SK-N-SH (cell line): ENCODE data around the gene FOXO3B. TPM values are rescaled to one million over a fixed set of nuclear protein-coding genes. Genes with fewer than 3 reads are reported as not detected.
"Not testable (repeated sequence)": the region's sequence is repeated elsewhere in the genome, so short reads cannot be mapped to it uniquely, and the experiment has no call there.

ENCODE experiments used
- CTCF ChIA-PET: fragments of 300-600, 350-600 bp; formaldehyde crosslinking; extraction: SDS; loops from one replicate; lab custom pipeline; 2021; lab: Yijun Ruan, JAX
- POLR2A ChIA-PET: fragments of 350-600 bp; sonication (Branson Sonifier 250); formaldehyde crosslinking; extraction: SDS; loops from one replicate; lab custom pipeline; 2020; ENCODE audit warnings: antibody characterized with exemption, inconsistent platforms; lab: Yijun Ruan, JAX
- DNase-seq: peaks from one replicate; pipeline ENCODE4 v3.0.0; 2012
- H2AFZ ChIP-seq: fragments of 200-600 bp; sonication (generic); 2 replicates; pipeline ENCODE4 v1.8.1; 2016; ENCODE audit warnings: antibody characterized with exemption, mild to moderate bottlenecking, low read depth
- H3F3A ChIP-seq: fragments of 200-600 bp; sonication (generic); replicated peaks from 2 replicates; pipeline ENCODE3; 2016; ENCODE audit warnings: antibody characterized with exemption, mild to moderate bottlenecking; ENCODE audit not compliant: insufficient read depth
- H3K27ac ChIP-seq, 2 experiments: fragments of 200-500 bp in 1 of 2; fragments of 200-600 bp in 1 of 2; sonication (Bioruptor generic) in 1 of 2; sonication (generic), shearing (Covaris generic) in 1 of 2; 2 replicates each; pipeline versions ENCODE4 v1.5.1 to v1.6.1; 2014 to 2016; ENCODE audit warnings: low read depth in 2 of 2, inconsistent platforms in 1 of 2, low read length in 1 of 2, mild to moderate bottlenecking in 1 of 2, mixed read lengths in 1 of 2
- H3K27me3 ChIP-seq: fragments of 200-600 bp; sonication (generic), shearing (Covaris generic); 2 replicates; pipeline ENCODE4 v1.6.1; 2016; ENCODE audit warnings: mixed run types; ENCODE audit not compliant: insufficient read depth
- H3K36me3 ChIP-seq, 2 experiments: fragments of 200-500 bp in 1 of 2; fragments of 200-600 bp in 1 of 2; sonication (Bioruptor generic) in 1 of 2; sonication (generic) in 1 of 2; replicated peaks in 1 of 2; 2 replicates each; pipeline versions ENCODE3 to v1.5.1; 2014 to 2016; ENCODE audit warnings: low read length in 1 of 2, mild to moderate bottlenecking in 1 of 2; ENCODE audit not compliant: insufficient read depth in 2 of 2, control insufficient read depth in 1 of 2
- H3K4me1 ChIP-seq, 2 experiments: fragments of 200-500 bp in 1 of 2; fragments of 200-600 bp in 1 of 2; sonication (Bioruptor generic) in 1 of 2; sonication (generic), shearing (Covaris generic) in 1 of 2; 2 replicates each; pipeline versions ENCODE4 v1.5.1 to v1.6.1; 2014 to 2016; ENCODE audit warnings: low read depth in 1 of 2, low read length in 1 of 2, mixed run types in 1 of 2; ENCODE audit not compliant: insufficient read depth in 2 of 2, control insufficient read depth in 1 of 2
- H3K4me2 ChIP-seq: fragments of 200-600 bp; sonication (generic), shearing (Covaris generic); 2 replicates; pipeline ENCODE4 v1.6.1; 2017; ENCODE audit warnings: mixed run types
- H3K4me3 ChIP-seq, 2 experiments: fragments of 200-500 bp in 1 of 2; fragments of 200-600 bp in 1 of 2; sonication (Bioruptor generic) in 1 of 2; sonication (generic), shearing (Covaris generic) in 1 of 2; 2 replicates each; pipeline versions ENCODE4 v1.5.1 to v1.8.1; 2014 to 2016; ENCODE audit warnings: low read depth in 2 of 2, inconsistent platforms in 1 of 2, low read length in 1 of 2, mild to moderate bottlenecking in 1 of 2, mixed read lengths in 1 of 2, moderate library complexity in 1 of 2
- H3K79me2 ChIP-seq: fragments of 200-600 bp; sonication (generic); 2 replicates; pipeline ENCODE4 v1.8.1; 2017; ENCODE audit warnings: mild to moderate bottlenecking; ENCODE audit not compliant: insufficient read depth
- H3K9ac ChIP-seq: fragments of 200-600 bp; sonication (generic); 2 replicates; pipeline ENCODE4 v1.6.1; 2017; ENCODE audit warnings: mixed run types
- H3K9me2 ChIP-seq: fragments of 200-600 bp; sonication (generic); 2 replicates; pipeline ENCODE4 v1.6.1; 2017; ENCODE audit warnings: mixed run types
- H3K9me3 ChIP-seq: fragments of 200-600 bp; sonication (generic); 2 replicates; pipeline ENCODE4 v1.6.1; 2017; ENCODE audit warnings: mixed run types, mild to moderate bottlenecking, moderate library complexity
- H4K20me1 ChIP-seq: fragments of 200-600 bp; sonication (generic); 2 replicates; pipeline ENCODE4 v1.6.1; 2017; ENCODE audit warnings: mild to moderate bottlenecking, mixed run types; ENCODE audit not compliant: insufficient read depth
- WGBS: methylation state at CpG from one replicate; pipeline ENCODE4 v1.1.6; 2017; ENCODE audit warnings: low lambda C conversion rate; 5-methylcytosine and 5-hydroxymethylcytosine counted together
- polyA plus RNA-seq, 3 experiments: library from polyadenylated mRNA; depleted of rRNA; stranded (reverse); fragments of >200 nt; gene quantifications; 2 replicates each; pipeline ENCODE4 v1.2.3, GENCODE V29; 2012

The FOXO3B gene
- polyA plus RNA-seq, 1 of the 3 experiments (the other 2 are of a cell fraction): 3.0 TPM

DNA sequence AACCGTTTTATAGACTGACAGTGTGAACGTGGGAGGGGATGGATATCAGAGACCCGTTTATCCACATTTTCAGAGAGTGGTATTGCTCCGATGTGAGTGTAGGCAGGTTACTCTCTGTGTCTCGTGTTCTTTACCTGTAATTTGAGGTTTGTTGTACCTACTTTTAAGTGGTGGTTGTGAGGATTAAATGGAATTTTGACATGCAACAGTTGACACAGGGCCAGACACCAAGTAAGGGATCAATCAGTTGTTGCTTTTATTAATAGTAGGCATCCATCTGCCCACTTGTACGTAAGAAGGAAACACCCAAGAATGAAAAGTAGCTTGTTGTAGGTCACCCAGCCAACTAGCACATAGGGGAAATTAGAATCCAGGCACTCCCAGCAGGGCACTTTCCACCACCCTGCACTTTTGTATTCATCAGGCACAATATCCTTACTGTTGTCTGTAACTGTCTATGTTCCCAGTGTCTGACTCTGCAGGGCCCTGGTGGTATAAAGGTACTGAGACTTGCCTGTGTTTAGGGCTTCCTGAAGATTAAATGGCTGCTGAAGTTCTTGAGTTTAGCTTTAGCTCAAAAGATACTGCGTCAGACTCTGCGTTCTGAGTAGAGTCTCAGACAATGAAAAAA is 16.5 kb upstream of the FOXO3B start:
- H3F3A ChIP-seq, H3K4me1 ChIP-seq, H4K20me1 ChIP-seq, H3K9me2 ChIP-seq, H3K79me2 ChIP-seq, POLR2A ChIA-PET, H3K27me3 ChIP-seq, H3K36me3 ChIP-seq, H3K9me3 ChIP-seq: not testable (repeated sequence)
- peak overlapping the region; percentile 95; the same call in 1 of the 2 replicates for H2AFZ ChIP-seq
- peak overlapping the region; percentile 61; the same call in 1 of the 2 replicates for H3K9ac ChIP-seq
- peak overlapping the region; percentile 88 for H3K4me2 ChIP-seq
- H3K27ac ChIP-seq: peak overlapping the region in 1 of 2 experiments; percentile 50; a peak in 1 of 4 replicates
- peak overlapping the region; percentile 47 to 66 for H3K4me3 ChIP-seq
- DNase-seq: peak; percentile 16
- 50% methylated on average over 8 of the region's 8 CpGs for WGBS
- CTCF ChIA-PET: interaction anchor here (0.6 kb wide), 1 partner anchor 73 kb away, joined by 3 read pairs; no protein-coding TSS in a partner anchor

DNA sequence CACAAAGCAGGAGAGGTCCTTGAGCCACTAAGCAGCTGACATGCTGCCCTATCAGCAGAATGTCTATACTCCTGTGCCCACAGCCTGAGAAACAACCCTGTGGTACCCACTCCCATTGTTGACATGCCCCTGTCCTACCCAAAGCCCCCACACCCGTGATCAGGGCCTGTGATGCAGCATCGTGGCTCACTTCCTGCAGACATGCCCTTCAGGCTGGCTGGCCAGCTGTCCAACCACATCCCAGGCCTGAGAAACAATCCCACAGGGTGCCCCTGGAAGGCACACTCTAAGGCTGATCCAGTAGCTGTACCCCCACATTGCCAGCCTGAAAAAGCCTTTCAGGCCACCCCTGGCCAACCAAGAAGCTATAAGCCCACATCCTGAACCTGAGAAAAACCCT is 13.0 kb upstream of the FOXO3B start:
- H4K20me1 ChIP-seq, H3K36me3 ChIP-seq, H3K4me1 ChIP-seq, H3K79me2 ChIP-seq, H3K27me3 ChIP-seq, H3K27ac ChIP-seq, H3K9me3 ChIP-seq, POLR2A ChIA-PET, H3K4me2 ChIP-seq, H3K4me3 ChIP-seq, CTCF ChIA-PET, H3K9me2 ChIP-seq, H3F3A ChIP-seq, H2AFZ ChIP-seq, DNase-seq, H3K9ac ChIP-seq: not testable (repeated sequence)
- WGBS: 53% methylated on average over 2 of the region's 2 CpGs

DNA sequence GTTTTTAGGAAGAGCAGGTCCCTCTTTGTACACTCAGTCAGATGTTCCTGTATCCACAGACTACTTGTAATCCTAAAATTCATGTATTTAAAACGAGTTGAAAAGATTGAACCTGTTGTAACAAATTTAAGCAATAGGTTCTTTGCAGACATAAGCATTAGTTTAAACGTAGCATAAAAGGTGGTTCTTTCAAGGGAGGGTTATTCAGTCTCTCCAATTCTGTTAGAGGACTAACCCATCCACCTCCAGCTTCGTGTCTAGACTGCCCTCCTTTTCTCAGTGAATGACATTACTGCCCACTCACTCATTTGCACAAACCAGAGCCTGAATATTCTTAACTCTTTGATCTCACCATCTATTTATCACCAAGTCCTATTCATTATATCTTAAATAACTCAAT is 554 bp upstream of the FOXO3B start:
- Histone ChIP-seq H3K4me2 (peak overlapping the region; percentile 69), H3K4me3 (peak overlapping the region; percentile 53 to 63; a peak in 3 of 4 replicates), H3K9ac (peak overlapping the region; percentile 68), H3K27ac (peak overlapping the region in 1 of 2 experiments; percentile 62; a peak in 2 of 4 replicates), H2AFZ (peak overlapping the region; percentile 93; the same call in 1 of the 2 replicates)
- H3K9me2 ChIP-seq, H3K9me3 ChIP-seq, POLR2A ChIA-PET, H4K20me1 ChIP-seq, DNase-seq, H3K79me2 ChIP-seq, H3K36me3 ChIP-seq, CTCF ChIA-PET, H3F3A ChIP-seq, H3K4me1 ChIP-seq, H3K27me3 ChIP-seq: not testable (repeated sequence)
- 21% methylated on average over 3 of the region's 3 CpGs for WGBS

DNA sequence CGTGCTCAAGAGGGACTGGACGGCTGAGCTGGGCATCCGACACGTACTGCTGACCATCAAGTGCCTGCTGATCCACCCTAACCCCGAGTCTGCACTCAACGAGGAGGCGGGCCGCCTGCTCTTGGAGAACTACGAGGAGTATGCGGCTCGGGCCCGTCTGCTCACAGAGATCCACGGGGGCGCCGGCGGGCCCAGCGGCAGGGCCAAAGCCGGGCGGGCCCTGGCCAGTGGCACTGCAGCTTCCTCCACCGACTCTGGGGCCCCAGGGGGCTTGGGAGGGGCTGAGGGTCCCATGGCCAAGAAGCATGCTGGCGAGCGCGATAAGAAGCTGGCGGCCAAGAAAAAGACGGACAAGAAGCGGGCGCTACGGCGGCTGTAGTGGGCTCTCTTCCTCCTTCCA is 4.7 kb downstream of the FOXO3B start:
- H3K4me2 ChIP-seq, H3F3A ChIP-seq, H3K4me1 ChIP-seq, H3K27me3 ChIP-seq, H4K20me1 ChIP-seq, H3K27ac ChIP-seq, CTCF ChIA-PET, H2AFZ ChIP-seq, H3K4me3 ChIP-seq, H3K9ac ChIP-seq, DNase-seq, POLR2A ChIA-PET, H3K9me3 ChIP-seq, H3K9me2 ChIP-seq, H3K79me2 ChIP-seq: not testable (repeated sequence)
- H3K36me3 ChIP-seq: peaks cover 12 to 20% of the 10 kb centered on the region in 2 experiments
- 98% methylated on average over 12 of the region's 29 CpGs for WGBS

DNA sequence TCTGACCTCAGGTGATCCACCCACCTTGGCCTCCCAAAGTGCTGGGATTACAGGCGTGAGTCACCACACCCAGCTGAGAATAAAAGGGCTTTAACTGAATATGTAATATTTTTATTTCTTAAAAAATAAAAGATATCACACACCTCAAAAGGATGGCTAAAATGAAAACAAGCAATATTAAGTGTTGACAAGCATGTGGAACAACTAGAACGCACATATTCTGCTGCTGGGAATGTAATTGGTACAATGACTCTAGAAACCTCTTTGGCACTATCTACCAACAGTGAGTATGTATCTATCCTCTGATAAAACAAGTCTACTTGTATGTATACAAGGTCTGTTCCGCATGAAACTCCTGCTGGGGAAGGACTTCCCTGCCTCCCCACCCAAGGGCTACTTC is 5.2 kb downstream of the FOXO3B start:
- POLR2A ChIA-PET, H3K9me3 ChIP-seq, CTCF ChIA-PET, H3K27ac ChIP-seq, H3K9ac ChIP-seq, H4K20me1 ChIP-seq, H3K4me3 ChIP-seq, H3K79me2 ChIP-seq, DNase-seq, H3K27me3 ChIP-seq, H3K4me1 ChIP-seq, H3F3A ChIP-seq, H2AFZ ChIP-seq, H3K9me2 ChIP-seq, H3K4me2 ChIP-seq: not testable (repeated sequence)
- peaks cover 14 to 20% of the 10 kb centered on the region in 2 experiments for H3K36me3 ChIP-seq
- 98% methylated on average over 3 of the region's 3 CpGs for WGBS

DNA sequence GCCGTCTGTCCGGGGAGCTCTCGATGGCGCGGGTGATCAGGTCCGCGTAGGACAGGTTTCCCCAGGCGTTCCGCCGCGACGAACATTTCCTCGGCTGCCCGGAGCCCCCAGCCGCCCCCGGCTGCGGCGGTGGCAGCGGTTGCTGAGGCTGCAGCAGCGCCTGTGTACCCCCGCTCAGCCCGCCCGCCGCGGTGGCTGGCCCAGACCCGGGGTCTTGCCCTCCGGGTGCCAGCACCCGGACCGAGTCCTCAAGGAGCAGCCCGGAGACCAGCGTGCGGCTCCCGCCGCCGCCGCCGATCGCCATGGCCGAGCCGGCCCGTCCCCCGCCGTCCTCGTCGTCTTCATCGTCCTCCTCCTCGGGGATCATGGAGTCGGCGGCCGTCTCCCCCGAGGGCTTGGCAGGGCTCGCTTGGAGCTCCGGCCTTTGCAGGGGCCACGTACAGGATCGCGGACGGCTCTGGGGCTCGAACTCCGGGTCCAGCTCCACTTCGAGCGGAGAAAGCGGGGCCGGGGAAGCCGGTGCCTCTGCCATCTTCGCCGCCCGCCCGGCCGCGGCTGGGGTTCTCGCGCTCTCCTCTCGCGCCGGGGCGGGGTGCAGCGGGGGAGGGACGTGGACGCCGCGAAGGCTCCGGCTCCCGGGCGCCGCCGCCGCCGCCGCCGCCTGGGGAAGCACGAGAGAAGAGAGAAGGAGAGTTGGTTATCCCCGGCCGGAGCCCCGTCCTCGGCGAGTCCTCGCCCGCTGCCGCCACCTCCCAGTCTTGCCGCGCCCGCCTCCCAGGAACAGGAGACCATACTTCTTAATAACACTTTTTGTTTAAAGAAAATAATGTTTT is 9.5 kb downstream of the FOXO3B start:
- H3K4me2 ChIP-seq, H3K9ac ChIP-seq, POLR2A ChIA-PET, H3K4me3 ChIP-seq, H3K4me1 ChIP-seq, H4K20me1 ChIP-seq, H3K9me3 ChIP-seq, CTCF ChIA-PET, H3K9me2 ChIP-seq, H3K27ac ChIP-seq, H3K27me3 ChIP-seq, H3F3A ChIP-seq, H2AFZ ChIP-seq, DNase-seq, H3K79me2 ChIP-seq: not testable (repeated sequence)
- WGBS: 98% methylated on average over 67 of the region's 102 CpGs
- H3K36me3 ChIP-seq: peaks cover 27 to 35% of the 10 kb centered on the region in 2 experiments
